ENCODE data around the gene TOP1.

- TF ChIP-seq MXI1 (IDR thresholded peaks at IDR 0.05; ENCODE audit: borderline replicate concordance, low read depth, low read length), result no peak
- TF ChIP-seq POLR2A (IDR thresholded peaks at IDR 0.05; ENCODE audit: low read depth, low read length), result no peak
- TF ChIP-seq CTCF (conservative IDR thresholded peaks at IDR 0.05; ENCODE audit: low read depth, low read length), result no peak
- no peak for TF ChIP-seq USF2 (IDR thresholded peaks at IDR 0.05; ENCODE audit: low read depth, low read length)
- no peak for TF ChIP-seq CEBPB (IDR thresholded peaks at IDR 0.05; ENCODE audit: low read depth, low read length)
- TF ChIP-seq RCOR1 (IDR thresholded peaks at IDR 0.05; ENCODE audit: insufficient replicate concordance, low read length), result no peak
- TF ChIP-seq MAZ (IDR thresholded peaks at IDR 0.05; ENCODE audit: borderline replicate concordance, low read depth, low read length), result no peak
- no peak for TF ChIP-seq BHLHE40 (IDR thresholded peaks at IDR 0.05; ENCODE audit: low read depth, low read length)
- TF ChIP-seq RAD21 (IDR thresholded peaks at IDR 0.05; ENCODE audit: low read length), result no peak
- TF ChIP-seq RFX5 (IDR thresholded peaks at IDR 0.05; ENCODE audit: low read depth, low read length), result no peak
- TF ChIP-seq SMC3 (IDR thresholded peaks at IDR 0.05; ENCODE audit: low read depth, low read length), result no peak
- no peak for TF ChIP-seq MAFK (IDR thresholded peaks at IDR 0.05; ENCODE audit: low read depth, low read length)
- no peak for TF ChIP-seq CHD1 (IDR thresholded peaks at IDR 0.05; ENCODE audit: low read depth, low read length)
Observed at GRCh38 chr20:41018153-41018552, 10.5 kb upstream of the TOP1 start.
